HG02870 (cell line): ENCODE measurements around the gene ATOX1.

Experiments used
- ATAC-seq: cut with Tn5 transposase; IDR thresholded peaks from one replicate; pipeline ENCODE4 v1.9.1; 2021; ENCODE audit warnings: mild to moderate bottlenecking, moderate library complexity; ENCODE audit not compliant: unreplicated experiment

Gene ATOX1

GRCh38 chr5:151770383-151771258 is 12.2 kb upstream of the ATOX1 start:
- ATAC-seq, result peak; percentile 21

- ATAC-seq, result no peak
Observed at GRCh38 chr5:151766975-151767374, 8.5 kb upstream of the ATOX1 start.

- no peak for ATAC-seq
Observed at GRCh38 chr5:151764801-151765200, 6.4 kb upstream of the ATOX1 start.

GRCh38 chr5:151758141-151758429 is 346 bp downstream of the ATOX1 start:
- ATAC-seq, result peak; percentile 24

GRCh38 chr5:151757233-151758140 is 944 bp downstream of the ATOX1 start:
- ATAC-seq, result peak; percentile 22

GRCh38 chr5:151755383-151755782 is 3.0 kb downstream of the ATOX1 start:
- ATAC-seq, result no peak

GRCh38 chr5:151751593-151751992 is 6.8 kb downstream of the ATOX1 start:
- ATAC-seq, result no peak

GRCh38 chr5:151751091-151751490 is 7.3 kb downstream of the ATOX1 start:
- ATAC-seq, result no peak

- no peak for ATAC-seq
Observed at GRCh38 chr5:151750121-151750520, 8.3 kb downstream of the ATOX1 start.

GRCh38 chr5:151745071-151745705 is 13.2 kb downstream of the ATOX1 start:
- ATAC-seq, result no peak

GRCh38 chr5:151743530-151743929 is 14.9 kb downstream of the ATOX1 start:
- no peak for ATAC-seq

- ATAC-seq, result no peak
Observed at GRCh38 chr5:151742870-151743294, 15.5 kb downstream of the ATOX1 start.

GRCh38 chr5:151741678-151742423 is 16.6 kb downstream of the ATOX1 start:
- ATAC-seq, result no peak

- ATAC-seq, result peak; percentile 19
Observed at GRCh38 chr5:151740958-151741373, 17.5 kb downstream of the ATOX1 start.

- ATAC-seq, result peak; percentile 47
Observed at GRCh38 chr5:151740336-151740942, 18.0 kb downstream of the ATOX1 start.

- ATAC-seq, result no peak
Observed at GRCh38 chr5:151739939-151740335, 18.5 kb downstream of the ATOX1 start.

- no peak for ATAC-seq
Observed at GRCh38 chr5:151739395-151739794, 19.0 kb downstream of the ATOX1 start.

GRCh38 chr5:151738125-151738848 is 20.1 kb downstream of the ATOX1 start:
- ATAC-seq, result no peak

GRCh38 chr5:151737431-151737830 is 21.0 kb downstream of the ATOX1 start:
- no peak for ATAC-seq

GRCh38 chr5:151735646-151736045 is 22.8 kb downstream of the ATOX1 start:
- ATAC-seq, result no peak
